H9 (cell line): ENCODE measurements around the gene C9orf72. TPM values are rescaled to one million over a fixed set of nuclear protein-coding genes. Genes with fewer than 3 reads are reported as not detected.

Experiments used
- DNase-seq: peaks from one replicate; pipeline ENCODE4 v3.0.0-alpha.2; 2017
- H2AFZ ChIP-seq: one replicate; pipeline ENCODE4 v1.6.1; 2013; ENCODE audit warnings: mild to moderate bottlenecking, low read length, control low read depth, moderate library complexity
- H2AK5ac ChIP-seq: 2 replicates; pipeline ENCODE4 v1.6.1; 2013; ENCODE audit warnings: low read length, control low read depth, mixed read lengths; ENCODE audit not compliant: insufficient read length
- H2BK120ac ChIP-seq: one replicate; pipeline ENCODE4 v1.6.1; 2013; ENCODE audit warnings: low read depth, mild to moderate bottlenecking, low read length, control low read depth, inconsistent platforms; ENCODE audit not compliant: poor library complexity, severe bottlenecking
- H2BK12ac ChIP-seq: 2 replicates; pipeline ENCODE4 v1.6.1; 2013; ENCODE audit warnings: low read length, control low read depth, mixed read lengths, low read depth; ENCODE audit not compliant: insufficient read length
- H2BK15ac ChIP-seq: 2 replicates; pipeline ENCODE4 v1.6.1; 2013; ENCODE audit warnings: low read depth, low read length, control low read depth
- H2BK20ac ChIP-seq: one replicate; pipeline ENCODE4 v1.6.1; 2013; ENCODE audit warnings: low read depth, mild to moderate bottlenecking, low read length, control low read depth, inconsistent platforms; ENCODE audit not compliant: poor library complexity, severe bottlenecking
- H2BK5ac ChIP-seq: 2 replicates; pipeline ENCODE4 v1.6.1; 2013; ENCODE audit warnings: low read length, control low read depth, mixed read lengths; ENCODE audit not compliant: insufficient read length
- H3K14ac ChIP-seq: 2 replicates; pipeline ENCODE4 v1.6.1; 2013; ENCODE audit warnings: low read length, control low read depth; ENCODE audit not compliant: insufficient read depth
- H3K18ac ChIP-seq: 2 replicates; pipeline ENCODE4 v1.6.1; 2013; ENCODE audit warnings: low read depth, mild to moderate bottlenecking, mixed read lengths, low read length, control low read depth; ENCODE audit not compliant: insufficient read length
- H3K23ac ChIP-seq: 2 replicates; pipeline ENCODE4 v1.6.1; 2013; ENCODE audit warnings: low read length, control low read depth, mixed read lengths, low read depth; ENCODE audit not compliant: insufficient read length
- H3K23me2 ChIP-seq: 2 replicates; pipeline ENCODE4 v1.6.1; 2013; ENCODE audit warnings: low read depth, mild to moderate bottlenecking, mixed read lengths, low read length, control low read depth; ENCODE audit not compliant: insufficient read length, poor library complexity, severe bottlenecking
- H3K27ac ChIP-seq: 2 replicates; pipeline ENCODE4 v1.5.1; 2013; ENCODE audit warnings: low read length, control low read depth, mixed read lengths, low read depth; ENCODE audit not compliant: insufficient read length
- H3K27me3 ChIP-seq: 2 replicates; pipeline ENCODE4 v1.6.1; 2013; ENCODE audit warnings: low read length, control low read depth, inconsistent platforms; ENCODE audit not compliant: insufficient read depth
- H3K4ac ChIP-seq: 2 replicates; pipeline ENCODE4 v1.6.1; 2013; ENCODE audit warnings: low read depth, mild to moderate bottlenecking, control low read depth, inconsistent platforms, low read length, moderate library complexity
- H3K4me1 ChIP-seq: 2 replicates; pipeline ENCODE4 v1.6.1; 2013; ENCODE audit warnings: low read length, control low read depth, inconsistent platforms; ENCODE audit not compliant: insufficient read depth
- H3K4me2 ChIP-seq: 2 replicates; pipeline ENCODE4 v1.6.1; 2013; ENCODE audit warnings: low read length, control low read depth, mixed read lengths; ENCODE audit not compliant: insufficient read length, insufficient read depth
- H3K56ac ChIP-seq: 2 replicates; pipeline ENCODE4 v1.6.1; 2013; ENCODE audit warnings: low read depth, mild to moderate bottlenecking, mixed read lengths, low read length, control low read depth; ENCODE audit not compliant: insufficient read length
- H3K79me1 ChIP-seq: 2 replicates; pipeline ENCODE4 v1.6.1; 2013; ENCODE audit warnings: low read depth, mild to moderate bottlenecking, moderate library complexity, low read length, control low read depth, inconsistent platforms; ENCODE audit not compliant: insufficient read depth, poor library complexity, severe bottlenecking
- H3K79me2 ChIP-seq: 2 replicates; pipeline ENCODE4 v1.6.1; 2013; ENCODE audit warnings: low read length, control low read depth, inconsistent platforms; ENCODE audit not compliant: insufficient read depth
- H3K9ac ChIP-seq: 2 replicates; pipeline ENCODE4 v1.6.1; 2013; ENCODE audit warnings: low read length, control low read depth, mixed read lengths; ENCODE audit not compliant: insufficient read length; ENCODE audit errors: extremely low read depth
- H3K9me3 ChIP-seq: one replicate; pipeline ENCODE4 v1.6.1; 2013; ENCODE audit warnings: low read depth, low read length, inconsistent platforms; ENCODE audit not compliant: control insufficient read depth
- H3T11ph ChIP-seq: one replicate; pipeline ENCODE4 v1.6.1; 2013; ENCODE audit warnings: mild to moderate bottlenecking, low read length, control low read depth, inconsistent platforms
- H4K20me1 ChIP-seq: one replicate; pipeline ENCODE4 v1.6.1; 2013; ENCODE audit not compliant: control insufficient read depth, insufficient read length, insufficient read depth
- H4K5ac ChIP-seq: 2 replicates; pipeline ENCODE4 v1.6.1; 2013; ENCODE audit warnings: low read depth, mild to moderate bottlenecking, mixed read lengths, low read length, control low read depth; ENCODE audit not compliant: insufficient read length
- H4K8ac ChIP-seq: replicated peaks from 2 replicates; pipeline ENCODE4 v1.6.1; 2013; ENCODE audit warnings: low read length, control low read depth, mixed read lengths, low read depth; ENCODE audit not compliant: insufficient read length
- H4K91ac ChIP-seq: 2 replicates; pipeline ENCODE4 v1.6.1; 2013; ENCODE audit warnings: low read depth, mild to moderate bottlenecking, moderate library complexity, mixed read lengths, low read length, control low read depth; ENCODE audit not compliant: insufficient read length
- H3K27ac Mint-ChIP-seq, 3 experiments: 2 replicates in 2 of 3; 3 replicates in 1 of 3; pipeline ENCODE4 v1.8.0; 2020 to 2021; ENCODE audit warnings: mixed read lengths in 3 of 3, mild to moderate bottlenecking in 1 of 3, moderate library complexity in 1 of 3
- H3K27me3 Mint-ChIP-seq: 2 replicates; pipeline ENCODE4 v1.8.0; 2021; ENCODE audit warnings: low read depth, mild to moderate bottlenecking, moderate library complexity, mixed read lengths
- H3K36me3 Mint-ChIP-seq, 3 experiments: 2 replicates in 2 of 3; 3 replicates in 1 of 3; pipeline ENCODE4 v1.8.0; 2020 to 2021; ENCODE audit warnings: low read depth in 3 of 3, mixed read lengths in 3 of 3; ENCODE audit not compliant: insufficient read depth in 1 of 3
- H3K4me1 Mint-ChIP-seq, 2 experiments: 2 replicates each; pipeline ENCODE4 v1.8.0; 2020; ENCODE audit warnings: mixed read lengths in 2 of 2
- H3K4me3 Mint-ChIP-seq, 2 experiments: 2 replicates in 1 of 2; 3 replicates in 1 of 2; pipeline ENCODE4 v1.8.0; 2020 to 2021; ENCODE audit warnings: mild to moderate bottlenecking in 2 of 2, mixed read lengths in 2 of 2, moderate library complexity in 1 of 2
- H3K9me3 Mint-ChIP-seq, 2 experiments: 2 replicates in 1 of 2; 3 replicates in 1 of 2; pipeline ENCODE4 v1.8.0; 2020; ENCODE audit warnings: mild to moderate bottlenecking in 2 of 2, mixed read lengths in 2 of 2, moderate library complexity in 1 of 2
- WGBS: extraction: QIAGEN DNeasy Blood & Tissue Kit; methylation state at CpG from one replicate; pipeline ENCODE4 v1.1.7; 2013; ENCODE audit warnings: missing lambda C conversion rate, low lambda C conversion rate, mixed read lengths; ENCODE audit not compliant: insufficient read length; ENCODE audit errors: extremely low coverage; 5-methylcytosine and 5-hydroxymethylcytosine counted together
- total RNA-seq: library from RNA; stranded (reverse); gene quantifications from 2 replicates; pipeline ENCODE4 v1.2.1, GENCODE V29; 2021
- TF ChIP-seq, protein P1 (sequence below): fragments of 200-600 bp; sonication (generic); conservative IDR thresholded peaks from 3 replicates; pipeline ENCODE4 v1.8.0; 2021; ENCODE audit warnings: antibody characterized with exemption, mild to moderate bottlenecking

The C9orf72 gene
- total RNA-seq, 1 experiment from 2014 or later: 17.0 TPM

DNA sequence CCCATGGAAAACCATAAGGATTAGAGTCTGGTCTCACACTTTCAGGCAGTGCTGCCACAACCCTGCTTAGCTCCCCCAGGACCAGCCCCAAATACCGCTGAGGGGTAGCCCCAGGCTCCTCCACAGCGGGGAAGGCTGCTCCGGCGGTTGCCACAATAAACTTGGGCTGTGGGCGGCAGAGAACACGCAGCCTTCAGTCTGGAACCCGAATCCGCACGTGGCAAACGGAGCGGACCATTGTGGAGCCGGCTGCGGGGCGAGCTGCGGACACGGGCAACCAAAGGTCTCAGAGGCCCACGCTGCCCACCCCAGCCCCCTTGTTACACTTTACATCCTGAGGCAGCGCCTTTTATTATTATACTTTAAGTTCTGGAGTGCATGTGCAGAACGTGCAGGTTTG is 37.3 kb upstream of the C9orf72 start:
- Histone ChIP-seq H3K14ac (no peak overlapping the region), H3T11ph (no peak overlapping the region), H4K20me1 (no peaks in the 10 kb centered on the region), H3K27me3 (no peaks in the 10 kb centered on the region), H2BK15ac (no peak overlapping the region), H4K91ac (no peak overlapping the region), H4K5ac (no peak overlapping the region), H2BK20ac (no peak overlapping the region), H2BK12ac (no peak overlapping the region), H3K27ac (no peak overlapping the region), H3K23me2 (no peaks in the 10 kb centered on the region), H3K9me3 (no peaks in the 10 kb centered on the region), H3K4me1 (no peaks in the 10 kb centered on the region), H2AFZ (no peak overlapping the region), H3K23ac (no peak overlapping the region), H3K9ac (no peak overlapping the region), H2BK5ac (no peak overlapping the region), H2BK120ac (no peak overlapping the region), H3K79me1 (no peaks in the 10 kb centered on the region), H4K8ac (no peak overlapping the region), H3K56ac (no peak overlapping the region), H3K4ac (no peak overlapping the region), H3K79me2 (no peaks in the 10 kb centered on the region), H2AK5ac (no peak overlapping the region), H3K4me2 (no peak overlapping the region), H3K18ac (no peak overlapping the region)
- TF ChIP-seq, protein P1, sequence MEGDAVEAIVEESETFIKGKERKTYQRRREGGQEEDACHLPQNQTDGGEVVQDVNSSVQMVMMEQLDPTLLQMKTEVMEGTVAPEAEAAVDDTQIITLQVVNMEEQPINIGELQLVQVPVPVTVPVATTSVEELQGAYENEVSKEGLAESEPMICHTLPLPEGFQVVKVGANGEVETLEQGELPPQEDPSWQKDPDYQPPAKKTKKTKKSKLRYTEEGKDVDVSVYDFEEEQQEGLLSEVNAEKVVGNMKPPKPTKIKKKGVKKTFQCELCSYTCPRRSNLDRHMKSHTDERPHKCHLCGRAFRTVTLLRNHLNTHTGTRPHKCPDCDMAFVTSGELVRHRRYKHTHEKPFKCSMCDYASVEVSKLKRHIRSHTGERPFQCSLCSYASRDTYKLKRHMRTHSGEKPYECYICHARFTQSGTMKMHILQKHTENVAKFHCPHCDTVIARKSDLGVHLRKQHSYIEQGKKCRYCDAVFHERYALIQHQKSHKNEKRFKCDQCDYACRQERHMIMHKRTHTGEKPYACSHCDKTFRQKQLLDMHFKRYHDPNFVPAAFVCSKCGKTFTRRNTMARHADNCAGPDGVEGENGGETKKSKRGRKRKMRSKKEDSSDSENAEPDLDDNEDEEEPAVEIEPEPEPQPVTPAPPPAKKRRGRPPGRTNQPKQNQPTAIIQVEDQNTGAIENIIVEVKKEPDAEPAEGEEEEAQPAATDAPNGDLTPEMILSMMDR: no peak
- Mint-ChIP-seq H3K4me3 (no peak overlapping the region), H3K27me3 (peaks cover 6% of the 10 kb centered on the region), H3K27ac (no peak overlapping the region), H3K36me3 (no peaks in the 10 kb centered on the region; a peak in 1 of 7 replicates), H3K9me3 (no peaks in the 10 kb centered on the region; a peak in 1 of 5 replicates), H3K4me1 (no peaks in the 10 kb centered on the region)
- no CpG with 5 or more reads among the region's 19 CpGs for WGBS
- DNase-seq: no peak
